Left lobe of liver (tissue), 2 donors: ENCODE data around the gene VDR. TPM values are rescaled to one million over a fixed set of nuclear protein-coding genes. Genes with fewer than 3 reads are reported as not detected.
"Not testable (repeated sequence)": the region's sequence is repeated elsewhere in the genome, so short reads cannot be mapped to it uniquely, and the experiment has no call there.

ENCODE experiments used
- ATAC-seq: fragments of 200-7000 bp; cut with Tn5 transposase; one replicate; pipeline ENCODE4 v1.9.1; 2020; ENCODE audit warnings: mild to moderate bottlenecking, moderate library complexity
- DNase-seq: peaks from one replicate; pipeline ENCODE4 v3.0.0-alpha.2; 2020; ENCODE audit warnings: low spot score
- total RNA-seq: library from RNA; stranded (reverse); gene quantifications from one replicate; pipeline ENCODE4 v1.2.1, GENCODE V29; 2021
- donor health status: DM: no; HTN: no; CAD: no; lungs with moderate emphysema.
- donor health status: DM: no; HTN: yes; CAD: no.

Gene VDR
- total RNA-seq, 1 donor from 2014 or later: 0.28 TPM

DNA sequence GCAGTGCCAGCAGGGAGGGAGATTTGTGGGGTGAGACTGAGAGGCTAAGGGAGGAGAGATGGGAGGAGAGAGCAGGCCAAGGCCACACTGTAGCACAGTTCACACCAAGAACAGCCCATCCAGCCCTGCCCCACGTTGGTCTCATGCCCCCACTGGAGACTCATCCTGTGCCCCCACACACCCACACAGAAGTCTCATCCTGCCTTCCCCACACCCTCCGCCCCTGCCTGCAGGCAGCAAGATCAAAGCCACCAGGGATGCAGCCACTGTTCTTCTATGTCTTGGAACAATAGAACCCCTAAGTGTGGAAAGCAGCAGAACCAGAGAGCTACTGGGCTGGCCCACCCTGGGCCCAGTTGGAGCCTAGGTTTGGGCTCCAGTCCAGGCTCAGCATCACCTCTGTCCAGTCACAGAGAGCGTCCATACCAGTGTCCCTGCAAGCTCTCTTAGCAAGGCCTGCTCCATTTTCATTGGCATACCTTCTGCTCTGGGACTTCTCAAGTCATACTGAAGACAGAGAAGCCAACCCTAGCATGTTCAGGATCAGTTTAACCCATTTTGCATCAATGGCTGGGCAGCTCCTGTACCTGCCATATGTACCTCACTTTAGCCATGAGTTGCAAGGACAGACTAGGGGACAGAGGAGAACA is 53.4 kb downstream of the VDR start:
- peak; percentile 2 for ATAC-seq
- DNase-seq: no peak

DNA sequence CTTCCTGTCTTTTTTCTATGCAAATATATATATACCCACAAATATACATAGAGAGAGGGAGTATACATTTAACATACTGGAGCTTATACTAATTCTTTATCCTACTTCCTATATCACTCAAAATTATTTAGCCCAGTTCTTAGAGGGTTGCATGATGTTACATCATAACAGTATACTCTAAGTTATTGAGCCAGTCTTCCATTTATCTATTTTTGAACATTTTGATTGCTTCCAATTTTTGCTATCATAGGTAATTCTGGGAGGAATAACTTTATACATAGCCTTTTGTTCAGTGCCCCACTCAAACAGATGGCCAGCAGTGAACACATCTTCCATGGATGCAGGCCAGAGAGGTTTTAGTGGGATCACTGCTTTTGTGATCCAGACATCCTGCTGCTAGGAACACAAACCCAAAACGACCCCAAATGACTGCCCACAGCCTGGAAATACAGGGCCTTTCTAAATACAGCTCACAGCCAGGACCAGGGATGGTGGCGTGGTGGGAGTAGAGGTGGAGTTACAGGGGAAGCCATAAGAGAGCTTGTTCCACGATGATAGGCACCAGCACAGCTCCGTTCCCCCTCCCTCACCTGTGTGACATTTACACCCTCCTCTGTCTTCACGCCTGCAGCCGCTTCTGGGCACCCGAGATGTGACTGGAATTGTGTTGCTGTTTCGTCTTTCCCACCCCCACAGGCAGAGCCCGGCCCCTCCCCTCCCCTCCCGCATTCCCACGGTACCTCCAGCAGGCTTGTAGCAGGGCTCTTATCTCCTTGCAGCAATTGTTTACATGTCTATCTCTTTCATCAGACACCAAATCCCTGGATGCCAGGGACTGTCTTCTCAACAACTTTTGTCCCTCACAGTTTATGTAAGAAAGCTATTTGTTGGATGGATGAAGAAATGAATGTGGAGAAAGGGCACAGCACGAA is 54.4 kb downstream of the VDR start:
- DNase-seq (no peak), ATAC-seq (peak; percentile 56)

DNA sequence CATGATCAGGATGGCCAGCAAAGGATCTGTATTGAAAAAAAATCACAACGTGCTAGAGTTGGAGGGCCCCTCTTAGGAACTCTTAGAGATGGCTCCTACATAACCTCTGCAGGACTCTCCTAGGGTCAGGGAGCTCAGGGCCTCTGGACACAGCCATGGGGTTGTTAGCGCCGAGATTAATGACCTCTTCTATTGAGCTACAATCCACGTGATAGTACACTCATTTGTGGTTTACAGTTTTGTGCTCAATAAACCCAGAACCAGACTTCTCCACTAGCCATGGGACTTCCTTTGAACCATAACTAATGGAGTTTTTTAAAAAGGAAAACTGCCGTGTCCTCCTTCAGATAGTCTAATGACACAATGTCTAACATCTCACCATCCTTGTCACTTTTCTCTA is 55.5 kb downstream of the VDR start:
- ATAC-seq (peak; percentile 17), DNase-seq (no peak)

DNA sequence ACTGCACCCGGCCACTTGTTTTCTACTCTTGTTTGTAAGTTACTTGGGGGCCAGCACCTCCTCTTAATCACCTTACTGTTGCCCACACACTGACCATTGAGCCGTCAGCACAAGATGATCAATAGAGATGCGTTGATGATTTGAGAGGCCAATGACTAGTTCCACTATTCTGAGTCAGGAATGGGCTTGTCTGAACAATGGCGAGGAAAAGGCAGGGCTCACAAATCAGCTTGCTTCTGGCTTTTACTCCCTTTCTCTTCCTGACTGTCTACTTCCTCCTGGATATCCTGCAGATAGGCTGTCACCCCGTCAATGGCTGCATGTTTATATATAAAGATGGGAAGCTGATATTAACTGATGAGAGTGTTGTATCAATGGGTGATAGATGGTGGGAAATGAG is 55.9 kb downstream of the VDR start:
- DNase-seq (no peak), ATAC-seq (no peak)

DNA sequence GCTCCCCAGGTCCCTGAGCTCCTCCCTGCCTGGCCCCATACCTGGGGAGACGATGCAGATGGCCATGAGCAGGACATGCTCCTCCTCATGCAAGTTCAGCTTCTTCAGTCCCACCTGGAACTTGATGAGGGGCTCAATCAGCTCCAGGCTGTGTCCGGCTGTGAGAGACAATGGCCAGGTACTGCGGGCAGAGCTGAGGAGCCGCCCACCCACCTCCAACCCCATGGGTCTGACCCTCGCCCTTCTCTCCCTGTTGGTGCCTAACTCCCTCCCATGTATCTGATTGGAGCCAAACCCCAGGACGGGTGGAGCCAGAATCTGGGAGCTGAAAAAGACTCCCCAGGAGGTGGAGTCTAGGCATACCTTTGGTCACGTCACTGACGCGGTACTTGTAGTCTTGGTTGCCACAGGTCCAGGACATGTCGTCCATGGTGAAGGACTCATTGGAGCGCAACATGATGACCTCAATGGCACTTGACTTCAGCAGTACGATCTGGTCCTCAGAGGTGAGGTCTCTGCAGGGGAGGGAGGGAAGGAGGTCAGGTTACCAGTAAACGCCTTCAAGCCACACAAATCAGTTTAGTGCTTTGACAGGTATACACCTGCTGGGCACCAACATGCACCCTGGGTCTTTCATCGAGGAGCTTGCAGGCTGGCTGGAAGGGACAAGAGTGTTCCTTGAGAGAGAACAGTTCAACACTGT is 58.3 kb downstream of the VDR start:
- DNase-seq (no peak), ATAC-seq (no peak)

DNA sequence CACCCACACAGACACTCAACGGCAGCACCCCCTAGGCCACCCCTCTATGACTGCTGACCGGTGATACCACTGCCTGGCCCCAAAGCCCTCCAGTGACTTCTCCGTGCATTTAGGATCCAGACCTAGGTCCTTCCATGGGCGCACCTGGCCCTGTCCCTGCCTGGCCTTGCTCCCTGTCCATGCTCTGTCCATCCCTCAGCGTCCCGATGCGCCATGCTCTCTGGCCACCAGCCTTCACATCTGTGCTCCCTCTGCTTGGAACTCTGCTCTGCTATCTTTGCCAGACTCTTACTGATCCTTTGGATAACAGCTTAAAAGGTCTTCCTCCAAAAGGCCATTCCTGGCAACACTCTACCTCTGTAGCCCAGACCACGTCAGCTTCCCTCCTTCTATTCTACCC is 59.7 kb downstream of the VDR start:
- DNase-seq (no peak), ATAC-seq (no peak)

DNA sequence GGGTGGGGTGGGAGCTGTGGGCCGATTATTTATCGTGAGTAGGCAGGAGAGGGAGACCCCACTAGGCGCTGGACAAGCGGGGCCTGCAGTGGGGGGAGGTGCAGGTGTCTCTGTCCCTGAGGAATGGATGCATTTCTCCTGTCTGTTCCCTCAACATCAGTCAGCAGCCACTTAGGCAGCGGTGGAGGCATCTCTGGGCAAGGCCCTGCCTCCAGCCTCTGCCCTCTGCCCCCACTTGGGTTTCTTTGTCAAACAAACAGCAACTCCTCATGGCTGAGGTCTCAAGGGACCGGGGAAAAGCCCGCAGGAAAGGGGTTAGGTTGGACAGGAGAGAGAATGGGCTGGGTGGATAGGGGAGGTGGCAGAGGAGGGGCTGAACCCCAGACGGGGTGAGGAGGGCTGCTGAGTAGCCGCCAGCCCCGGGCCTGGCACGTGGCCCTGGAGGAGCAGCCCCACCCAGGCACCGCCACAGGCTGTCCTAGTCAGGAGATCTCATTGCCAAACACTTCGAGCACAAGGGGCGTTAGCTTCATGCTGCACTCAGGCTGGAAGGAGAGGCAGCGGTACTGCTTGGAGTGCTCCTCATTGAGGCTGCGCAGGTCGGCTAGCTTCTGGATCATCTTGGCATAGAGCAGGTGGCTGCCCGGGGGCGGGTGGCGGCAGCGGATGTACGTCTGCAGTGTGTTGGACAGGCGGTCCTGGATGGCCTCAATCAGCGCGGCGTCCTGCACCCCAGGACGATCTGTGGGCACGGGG is 60.4 kb downstream of the VDR start:
- no peak for ATAC-seq

DNA sequence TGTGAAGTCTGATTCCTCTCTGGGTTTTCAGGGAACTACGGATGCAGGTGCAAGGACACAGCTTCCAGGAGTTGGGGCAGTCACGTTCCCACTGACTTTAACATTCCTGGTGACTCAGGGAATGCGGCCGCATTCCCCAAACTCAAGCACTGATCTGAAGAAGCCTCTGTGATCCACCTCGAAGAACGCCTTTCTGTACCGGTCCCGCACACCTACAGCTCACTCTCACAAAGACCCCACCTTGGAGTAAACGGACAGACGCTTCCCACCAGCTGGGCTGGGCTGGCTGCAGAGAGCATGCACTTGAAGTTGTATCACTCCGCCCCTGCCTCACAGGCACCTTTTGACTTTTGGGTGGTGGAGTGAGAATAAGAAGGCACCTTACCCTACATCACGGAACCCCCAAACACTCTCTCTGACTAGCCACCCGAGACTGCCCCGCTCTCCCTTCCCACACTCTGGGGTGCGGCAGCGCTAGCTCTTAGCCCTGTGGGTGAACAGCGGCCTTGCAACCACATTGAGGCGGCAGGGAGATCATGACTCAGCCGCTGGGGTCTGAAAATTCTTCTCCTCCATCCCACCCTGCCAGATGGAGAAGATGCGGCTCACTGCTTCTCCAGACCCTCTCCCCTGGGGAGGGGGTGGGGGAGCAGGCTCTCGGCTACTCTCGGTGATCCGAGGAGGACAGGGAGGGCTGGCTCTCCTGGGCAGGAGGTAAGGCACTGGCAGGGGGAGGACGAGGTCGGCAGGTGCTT is 61.4 kb downstream of the VDR start:
- DNase-seq (no peak), ATAC-seq (no peak)

More for the DNA sequence above, 60.4 kb downstream of the VDR start:
- DNase-seq: no peak

DNA sequence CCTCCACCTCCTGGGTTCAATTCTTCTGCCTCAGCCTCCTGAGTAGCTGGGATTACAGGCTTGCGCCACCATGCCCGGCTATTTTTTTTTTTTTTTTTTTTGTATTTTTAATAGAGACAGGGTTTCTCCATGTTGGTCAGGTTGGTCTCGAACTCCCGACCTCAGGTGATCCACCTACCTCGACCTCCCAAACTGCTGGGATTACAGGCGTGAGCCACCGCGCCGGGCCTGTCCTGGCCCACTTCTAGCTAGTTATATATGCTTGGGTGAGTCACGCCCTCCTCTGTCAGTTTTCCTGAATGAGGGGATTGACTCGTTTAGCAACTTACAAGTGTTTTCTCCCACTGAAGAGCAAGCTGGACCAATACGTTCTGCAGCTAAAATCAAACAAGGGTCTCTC is 62.3 kb downstream of the VDR start:
- DNase-seq, ATAC-seq: not testable (repeated sequence)

DNA sequence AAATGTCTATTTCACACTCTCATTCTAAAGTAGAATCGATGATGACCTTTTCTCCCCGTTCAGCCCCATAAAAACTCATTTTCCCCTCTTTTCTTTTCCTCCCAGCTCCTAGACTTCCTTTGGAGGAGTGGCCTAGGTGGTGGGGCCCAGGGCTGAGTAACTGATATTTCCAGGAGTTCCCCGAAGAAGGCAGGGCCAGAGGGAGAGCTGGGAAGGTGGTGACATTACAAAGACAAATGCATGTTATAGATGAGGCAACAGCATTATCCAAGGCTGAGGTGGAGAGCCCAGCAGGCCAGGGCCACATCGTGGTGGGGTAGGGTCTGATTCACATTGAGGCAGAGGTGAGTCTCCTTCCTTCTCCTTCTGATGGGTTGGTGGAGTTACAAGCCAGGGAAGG is 62.9 kb downstream of the VDR start:
- ATAC-seq: no peak
- DNase-seq: no peak

DNA sequence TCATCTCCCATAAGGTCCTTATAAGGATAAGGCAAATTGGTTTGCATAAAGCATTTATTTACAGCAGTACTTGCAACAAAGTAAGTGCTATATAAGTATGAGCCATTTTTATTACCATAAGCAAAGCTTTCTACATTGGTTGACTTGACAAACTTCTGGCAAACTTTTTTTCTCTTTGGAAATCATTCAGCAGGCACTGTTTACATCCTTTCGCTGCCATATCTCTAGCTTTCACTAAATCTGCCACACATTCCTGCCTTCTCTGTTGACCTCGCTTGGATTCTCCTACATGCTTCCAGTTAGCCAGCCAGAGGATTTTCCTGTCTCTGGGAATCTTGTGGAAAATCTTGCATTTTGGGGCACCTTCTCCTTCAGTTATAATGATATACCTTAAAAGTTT is 63.3 kb downstream of the VDR start:
- no peak for ATAC-seq
- no peak for DNase-seq

DNA sequence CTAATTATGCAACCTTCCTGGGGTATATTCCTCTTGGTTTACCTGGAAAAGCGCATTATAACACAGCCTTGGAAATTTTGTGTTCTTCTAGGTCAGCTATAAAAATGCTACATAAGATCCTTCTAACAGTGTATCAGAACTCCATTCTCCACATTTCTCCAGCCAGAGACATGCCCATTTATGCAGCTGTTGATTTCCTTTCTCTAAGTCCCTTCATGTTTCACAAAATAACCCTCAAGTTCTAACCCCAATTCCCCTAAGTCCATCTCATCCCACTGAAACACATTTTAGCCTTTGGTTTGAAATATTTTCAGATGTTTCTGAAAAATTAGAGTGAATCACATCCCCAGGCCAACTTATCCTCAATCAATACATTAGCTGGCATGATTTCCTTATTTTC is 64.2 kb downstream of the VDR start:
- DNase-seq (no peak), ATAC-seq (no peak)

DNA sequence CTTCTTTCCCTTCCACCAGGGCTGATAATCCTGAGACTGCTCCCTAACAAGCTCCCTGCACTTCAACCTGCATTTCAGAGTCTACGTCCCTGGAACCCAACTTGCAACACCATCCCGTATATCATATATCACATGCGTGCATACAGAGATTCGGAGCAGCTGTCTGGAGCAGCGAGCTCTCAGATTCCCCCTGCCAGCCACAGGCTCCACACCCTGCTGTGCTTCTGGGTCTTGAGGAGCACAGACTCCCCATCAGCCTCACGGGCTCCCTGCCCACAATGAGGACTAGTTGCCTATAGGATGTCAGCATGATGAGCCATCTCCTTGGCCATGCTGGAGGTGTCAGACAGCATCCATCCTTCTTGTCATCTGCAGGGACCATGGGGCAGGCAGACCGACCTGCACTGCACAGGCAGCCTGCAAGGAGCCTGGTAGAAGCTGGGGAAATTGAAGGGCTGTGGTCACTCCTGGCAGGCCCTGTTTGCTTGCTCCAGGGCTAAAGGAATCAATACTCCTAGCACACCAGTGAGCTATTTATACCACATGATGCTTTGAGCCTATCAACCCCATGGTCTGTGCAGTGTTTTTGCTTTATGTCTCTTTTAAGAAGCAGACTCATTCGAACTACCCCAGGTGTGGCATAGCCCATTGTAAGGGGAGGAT is 65.4 kb downstream of the VDR start:
- DNase-seq (no peak), ATAC-seq (no peak)

DNA sequence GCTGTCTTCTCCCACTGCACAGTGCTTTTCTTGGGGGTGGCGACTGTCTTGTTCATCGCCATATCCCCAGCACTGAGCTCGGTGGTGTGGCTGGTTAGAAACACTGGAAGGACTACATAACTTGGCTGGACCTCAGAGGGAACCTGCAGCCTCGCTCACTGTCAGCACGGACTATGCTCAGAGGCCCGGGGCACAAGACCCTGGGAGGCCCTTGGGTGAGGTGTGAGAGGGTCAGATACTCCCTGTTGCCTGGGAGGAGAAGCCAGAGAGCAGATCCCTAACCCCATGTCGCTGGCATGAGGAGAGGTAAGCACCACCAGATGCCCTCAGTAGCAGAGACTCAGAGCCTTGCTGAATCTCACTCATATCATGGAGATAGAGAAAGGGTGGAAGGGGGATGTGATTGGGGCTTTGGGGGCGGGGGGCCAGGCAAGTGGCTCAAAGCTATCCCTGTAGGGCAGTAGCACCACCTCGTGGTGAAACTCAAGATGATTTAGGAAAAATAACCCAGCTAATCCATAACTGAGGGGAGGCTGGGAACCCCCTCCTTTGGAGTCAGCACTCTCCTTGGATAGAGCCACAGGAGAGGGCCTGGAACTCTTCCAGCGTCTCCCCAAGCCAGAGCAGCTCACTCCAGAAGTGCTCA is 66.4 kb downstream of the VDR start:
- ATAC-seq (peak; percentile 58), DNase-seq (no peak)

DNA sequence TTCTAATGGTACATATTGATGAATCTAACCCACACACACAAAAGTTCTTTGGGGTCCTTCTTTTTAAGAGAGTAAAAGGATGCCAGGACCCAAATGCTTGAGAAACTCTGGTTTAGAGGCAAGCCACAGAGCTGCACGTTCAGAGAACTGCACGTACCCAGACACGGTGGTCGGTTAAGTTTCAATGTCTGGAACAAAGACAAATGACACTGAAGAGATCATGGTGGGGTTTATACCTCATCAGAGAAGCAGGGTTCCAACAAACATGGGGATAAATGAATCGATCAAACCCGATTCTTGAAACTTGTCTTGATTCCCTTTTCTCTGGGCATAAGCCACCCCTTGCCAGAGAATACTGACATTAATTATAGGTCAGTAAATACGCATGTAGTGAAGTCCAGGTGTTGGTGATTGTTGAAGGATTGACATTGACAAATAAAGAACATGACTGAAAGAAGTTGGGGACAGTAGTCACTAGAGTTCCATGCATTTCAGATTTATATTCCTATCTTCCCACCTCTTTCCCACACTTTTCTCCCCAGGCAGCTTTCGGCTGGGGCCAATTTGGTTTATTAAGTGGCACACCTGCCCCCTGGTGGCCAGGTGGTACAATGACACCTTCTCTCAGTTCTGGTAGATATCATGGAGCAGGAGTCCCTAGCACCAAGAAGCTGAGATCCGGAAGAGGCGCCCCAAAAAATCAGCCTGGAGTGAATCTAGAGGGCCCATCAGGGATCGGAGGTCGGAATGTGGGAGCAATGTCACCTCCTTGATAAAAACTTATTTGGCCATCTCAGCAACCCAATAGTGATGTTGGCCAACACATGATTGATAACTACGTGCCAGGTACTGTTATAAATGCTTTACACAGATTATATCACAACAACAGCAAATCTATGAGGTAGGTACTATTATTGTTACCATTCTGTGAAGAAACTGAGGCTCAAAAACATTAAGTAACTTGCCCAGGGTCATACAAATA is 67.3 kb downstream of the VDR start:
- ATAC-seq (peak; percentile 95), DNase-seq (peak; percentile 68)

DNA sequence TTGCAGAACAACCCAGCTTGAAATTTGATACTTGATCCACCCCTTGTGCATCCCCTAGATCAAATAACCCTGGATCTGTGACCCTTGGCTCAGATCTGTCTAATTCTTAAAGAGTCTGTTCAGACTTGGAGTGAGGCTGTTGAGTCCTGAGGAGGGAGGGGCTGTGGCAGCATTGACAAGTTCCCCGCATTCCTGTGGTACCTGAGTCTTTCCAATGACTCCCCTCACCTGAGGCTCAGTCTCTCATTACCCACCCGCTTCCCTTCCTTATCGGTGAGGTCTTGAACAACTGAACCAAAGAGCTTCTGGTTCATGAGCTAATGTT is 69.0 kb downstream of the VDR start:
- DNase-seq (no peak), ATAC-seq (no peak)

DNA sequence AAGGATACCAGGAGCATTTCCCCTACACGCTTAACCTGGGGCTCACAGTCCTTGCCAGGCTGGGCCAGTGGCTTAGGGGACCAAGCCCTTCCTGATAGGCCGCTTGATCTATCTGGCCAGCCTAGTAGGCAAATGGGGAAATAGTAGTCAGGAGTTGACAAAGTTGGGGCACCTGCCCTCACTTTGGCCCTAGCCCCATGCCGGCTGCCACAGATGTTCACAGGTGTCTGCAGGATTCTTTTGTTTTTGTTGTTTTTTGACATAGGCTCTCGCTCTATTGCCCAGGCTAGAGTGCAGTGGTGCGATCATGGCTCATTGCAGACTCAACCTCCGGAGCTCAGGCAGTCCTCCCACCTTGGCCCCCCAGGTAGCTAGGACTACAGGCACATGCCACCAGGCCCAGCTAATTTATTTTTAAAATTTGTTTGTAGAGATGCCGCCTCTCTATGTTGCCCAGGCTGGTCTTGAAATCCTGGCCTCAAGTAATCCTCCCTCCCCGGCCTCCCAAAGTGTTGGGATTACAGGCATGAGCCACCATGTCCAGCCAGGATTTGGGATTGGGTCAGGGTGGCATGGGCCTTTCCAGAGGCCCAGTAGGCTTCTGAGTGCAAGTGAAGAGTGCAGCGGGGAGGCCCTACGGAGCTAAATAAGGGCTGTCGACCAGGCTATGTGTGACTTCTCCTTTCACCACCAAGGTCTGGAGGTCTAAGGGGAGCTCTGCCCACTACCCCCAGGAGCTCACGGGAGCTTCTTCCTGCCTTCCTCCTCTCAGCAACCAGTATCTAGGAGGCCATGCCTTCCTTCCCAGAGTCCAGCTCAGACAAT is 69.6 kb downstream of the VDR start:
- DNase-seq: no peak

More for the DNA sequence above, 69.6 kb downstream of the VDR start:
- no peak for ATAC-seq
